HG03457 (cell line): ENCODE measurements around the gene VPS16.
"Not testable (repeated sequence)": the region's sequence is repeated elsewhere in the genome, so short reads cannot be mapped to it uniquely, and the experiment has no call there.

Source experiments
- ATAC-seq: cut with Tn5 transposase; IDR thresholded peaks from one replicate; pipeline ENCODE4 v1.9.1; 2021; ENCODE audit warnings: moderate number of reproducible peaks; ENCODE audit not compliant: unreplicated experiment

Gene VPS16

GRCh38 chr20:2806351-2806701 lies 34.2 kb upstream of the VPS16 start:
- ATAC-seq, result no peak

GRCh38 chr20:2807019-2807418 lies 33.5 kb upstream of the VPS16 start:
- ATAC-seq, result no peak

GRCh38 chr20:2807929-2808328 lies 32.6 kb upstream of the VPS16 start:
- not testable (repeated sequence) for ATAC-seq

GRCh38 chr20:2809690-2810089 lies 30.9 kb upstream of the VPS16 start:
- no peak for ATAC-seq

- no peak for ATAC-seq
Observed at GRCh38 chr20:2812189-2812588, 28.4 kb upstream of the VPS16 start.

- ATAC-seq, result no peak
Observed at GRCh38 chr20:2814076-2814475, 26.5 kb upstream of the VPS16 start.

- no peak for ATAC-seq
Observed at GRCh38 chr20:2814587-2815051, 25.9 kb upstream of the VPS16 start, which contains the start of gene C20orf141. Gene C20orf141 (plus strand): TSS chr20:2814987. CDS start chr20:2815185, 198 bp downstream.

GRCh38 chr20:2815242-2815900 lies 25.2 kb upstream of the VPS16 start:
- no peak for ATAC-seq

- no peak for ATAC-seq
Observed at GRCh38 chr20:2816030-2816582, 24.4 kb upstream of the VPS16 start, which contains the start of gene TMEM239. Gene TMEM239 (plus strand): TSS chr20:2816364. CDS start chr20:2816555, 191 bp downstream.

- ATAC-seq, result no peak
Observed at GRCh38 chr20:2816583-2817340, 23.8 kb upstream of the VPS16 start.

- no peak for ATAC-seq
Observed at GRCh38 chr20:2817341-2817726, 23.2 kb upstream of the VPS16 start.

- no peak for ATAC-seq
Observed at GRCh38 chr20:2817891-2818595, 22.5 kb upstream of the VPS16 start.

- ATAC-seq, result no peak
Observed at GRCh38 chr20:2820084-2820895, 20.3 kb upstream of the VPS16 start.

- ATAC-seq, result no peak
Observed at GRCh38 chr20:2820896-2821869, 19.4 kb upstream of the VPS16 start.

GRCh38 chr20:2822073-2822472 lies 18.5 kb upstream of the VPS16 start:
- ATAC-seq, result no peak

- ATAC-seq, result no peak
Observed at GRCh38 chr20:2825761-2826160, 14.8 kb upstream of the VPS16 start.

GRCh38 chr20:2826655-2827054 lies 13.9 kb upstream of the VPS16 start:
- ATAC-seq, result no peak

- ATAC-seq, result no peak
Observed at GRCh38 chr20:2829376-2829775, 11.2 kb upstream of the VPS16 start.

GRCh38 chr20:2831206-2831605 lies 9.3 kb upstream of the VPS16 start:
- not testable (repeated sequence) for ATAC-seq
